Adrenal gland (tissue), 12 donors: Measurements from ENCODE around the gene TRPV3. TPM values are rescaled to one million over a fixed set of nuclear protein-coding genes. Genes with fewer than 3 reads are reported as not detected.

ENCODE experiments used
- DNase-seq, 7 donors: peaks; one replicate each; pipeline ENCODE4 v3.0.0-alpha.2; 2019 to 2020
- H3K27ac ChIP-seq, 5 donors: fragments of 200-600 bp; sonication (generic) in 4 of 5; 1 replicate in 3 of 5; 2 replicates in 2 of 5; pipeline versions ENCODE4 v1.5.1 to v1.8.0; 2016 to 2020; ENCODE audit warnings: mild to moderate bottlenecking in 1 of 5
- H3K27me3 ChIP-seq: fragments of 200-600 bp; 2 replicates; pipeline ENCODE4 v1.8.0; 2021
- H3K36me3 ChIP-seq, 2 donors: fragments of 200-600 bp; replicated peaks in 1 of 2; 1 replicate in 1 of 2; 2 replicates in 1 of 2; pipeline versions ENCODE4 v1.5.1 to v1.8.0; 2018 to 2022
- H3K4me1 ChIP-seq, 2 donors: fragments of 200-600 bp; replicated peaks in 1 of 2; 1 replicate in 1 of 2; 2 replicates in 1 of 2; pipeline versions ENCODE4 v1.5.1 to v1.8.0; 2018 to 2021
- H3K4me3 ChIP-seq, 4 donors: fragments of 200-600 bp; sonication (generic) in 3 of 4; one replicate each; pipeline ENCODE4 v1.5.1; 2016 to 2018
- H3K9me3 ChIP-seq, 3 donors: fragments of 200-600 bp; sonication (generic) in 1 of 3; replicated peaks in 1 of 3; 1 replicate in 2 of 3; 2 replicates in 1 of 3; pipeline versions ENCODE4 v1.5.1 to v1.8.0; 2016 to 2021
- POLR2A ChIP-seq, 2 donors: fragments of 450-650 bp; IDR thresholded peaks; one replicate each; pipeline ENCODE4 v1.6.1; 2017; ENCODE audit warnings: antibody characterized with exemption in 2 of 2, mild to moderate bottlenecking in 2 of 2, moderate library complexity in 1 of 2
- WGBS, 4 donors: extraction: QIAGEN DNeasy Blood & Tissue Kit in 2 of 4; methylation state at CpG; one replicate each; pipeline versions ENCODE4 v1.1.5 to v1.1.7; 2013 to 2017; 5-methylcytosine and 5-hydroxymethylcytosine counted together
- intact Hi-C, 2 donors: fragments of 100-400 bp; cut with DNase I; formaldehyde crosslinking; loops; one replicate each; pipeline versions ENCODE4 v1.14.1 to v1.15.0; 2022 to 2023
- polyA plus RNA-seq, 3 donors: library from polyadenylated mRNA; stranded (reverse); fragments of 200-250 nt in 2 of 3; fragments of 350-450 nt in 1 of 3; fragmentation: Illumina TruSeq in 1 of 3; extraction: RNeasy Lipid Tissue Mini Kit (QIAGEN cat#74804) in 1 of 3; gene quantifications; one replicate each; pipeline ENCODE4 v1.2.3, GENCODE V29; 2013 to 2014
- total RNA-seq, 9 donors: library from RNA; depleted of rRNA in 4 of 9; stranded (reverse); fragments of >200 nt in 4 of 9; fragments of 120-200 nt in 1 of 9; fragmentation: NEBNext Ultra II Directional in 1 of 9; extraction: Animal tissue kit (Norgen Biotek cat#: 25700) in 1 of 9; gene quantifications; one replicate each; pipeline versions ENCODE4 v1.1.0 to v1.2.4, GENCODE V29; 2013 to 2023
- TF ChIP-seq, protein P1 (sequence below), 6 experiments: fragments of 450-650 bp in 4 of 6; fragments of 200-600 bp in 2 of 6; sonication (generic) in 1 of 6; IDR thresholded peaks; 1 replicate in 5 of 6; 2 replicates in 1 of 6; pipeline versions ENCODE4 v1.5.1 to v1.8.0; 2016 to 2021; ENCODE audit warnings: antibody characterized with exemption in 6 of 6, mild to moderate bottlenecking in 2 of 6, moderate library complexity in 1 of 6
- donor health status: healthy with polysubstance abuse.
- donor health status: Bipolar disorder and iron deficiency.
- donor health status: DM: yes; HTN: yes; CAD: no.
- donor health status: DM: no; HTN: no; CAD: no.
- donor health status: DM: no; HTN: no; CAD: no.
- donor health status: DM: yes; HTN: yes; CAD: no.

The TRPV3 gene
- total and polyA plus RNA-seq, 12 donors = 0.14 to 1.4 (median 0.41) TPM

DNA sequence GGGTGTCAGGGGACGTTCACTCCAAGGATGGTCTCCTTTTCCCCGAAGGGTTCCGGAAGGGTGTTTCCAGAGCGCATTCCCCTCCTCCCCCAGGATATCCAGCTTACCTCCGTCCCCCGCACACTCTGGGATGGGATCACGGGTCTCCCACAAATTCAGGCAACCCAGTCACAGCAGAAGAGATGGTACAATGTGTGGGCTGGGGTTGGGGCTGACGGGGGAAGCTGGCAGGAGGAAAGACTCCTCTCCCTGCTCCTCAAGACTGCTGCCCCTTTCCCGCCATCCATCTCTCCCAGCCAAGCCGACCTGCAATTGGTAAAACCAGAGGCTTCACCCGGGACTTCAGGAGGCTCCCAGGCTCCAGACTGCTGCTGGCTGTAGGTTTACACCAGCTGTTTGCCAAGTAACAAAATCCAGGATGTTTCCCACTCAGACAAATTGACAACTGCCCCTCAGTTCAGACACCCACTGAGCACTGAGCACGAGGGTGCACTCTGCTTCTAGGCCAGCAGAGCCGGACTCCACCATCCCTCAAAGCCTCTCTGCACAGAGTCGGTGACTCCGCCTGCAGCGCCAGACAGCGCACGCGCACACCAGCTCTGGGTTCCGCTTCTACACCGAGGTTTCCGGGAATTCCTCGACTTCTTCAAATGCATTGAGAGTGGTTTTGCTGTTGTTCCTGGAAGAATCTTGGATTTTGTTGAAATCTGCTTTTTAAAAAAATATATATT, 44.1 kb downstream of the TRPV3 start:
- WGBS, 4 donors = 79 to 87% (median 84%) methylated on average over 22 to 23 of the region's 23 CpGs
- DNase-seq = no peak
- Histone ChIP-seq H3K27ac (peak overlapping the region in 2 of 5 donors; percentile 65 to 80), H3K36me3 (no peaks in the 10 kb centered on the region), H3K9me3 (no peaks in the 10 kb centered on the region), H3K27me3 (no peaks in the 10 kb centered on the region), H3K4me3 (no peak overlapping the region), H3K4me1 (no peaks in the 10 kb centered on the region)
- intact Hi-C loops = no loop called here
- TF ChIP-seq, protein P1, sequence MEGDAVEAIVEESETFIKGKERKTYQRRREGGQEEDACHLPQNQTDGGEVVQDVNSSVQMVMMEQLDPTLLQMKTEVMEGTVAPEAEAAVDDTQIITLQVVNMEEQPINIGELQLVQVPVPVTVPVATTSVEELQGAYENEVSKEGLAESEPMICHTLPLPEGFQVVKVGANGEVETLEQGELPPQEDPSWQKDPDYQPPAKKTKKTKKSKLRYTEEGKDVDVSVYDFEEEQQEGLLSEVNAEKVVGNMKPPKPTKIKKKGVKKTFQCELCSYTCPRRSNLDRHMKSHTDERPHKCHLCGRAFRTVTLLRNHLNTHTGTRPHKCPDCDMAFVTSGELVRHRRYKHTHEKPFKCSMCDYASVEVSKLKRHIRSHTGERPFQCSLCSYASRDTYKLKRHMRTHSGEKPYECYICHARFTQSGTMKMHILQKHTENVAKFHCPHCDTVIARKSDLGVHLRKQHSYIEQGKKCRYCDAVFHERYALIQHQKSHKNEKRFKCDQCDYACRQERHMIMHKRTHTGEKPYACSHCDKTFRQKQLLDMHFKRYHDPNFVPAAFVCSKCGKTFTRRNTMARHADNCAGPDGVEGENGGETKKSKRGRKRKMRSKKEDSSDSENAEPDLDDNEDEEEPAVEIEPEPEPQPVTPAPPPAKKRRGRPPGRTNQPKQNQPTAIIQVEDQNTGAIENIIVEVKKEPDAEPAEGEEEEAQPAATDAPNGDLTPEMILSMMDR (IDR thresholded peaks at IDR 0.05) = no peak
- no peak for TF ChIP-seq POLR2A (IDR thresholded peaks at IDR 0.05)

GRCh38 chr17:3512505-3513171, 45.0 kb downstream of the TRPV3 start:
- H3K27me3 ChIP-seq = no peaks in the 10 kb centered on the region
- peak overlapping the region in 3 of 5 donors; percentile 19 to 80 (median 65) for H3K27ac ChIP-seq
- peak in 4 of 7 donors; percentile 30 to 71 (median 58) for DNase-seq
- WGBS, 4 donors = 60 to 68% (median 64%) methylated on average over 19 to 20 of the region's 20 CpGs
- no peaks in the 10 kb centered on the region for H3K36me3 ChIP-seq
- no peaks in the 10 kb centered on the region for H3K9me3 ChIP-seq
- H3K4me3 ChIP-seq = no peak overlapping the region
- intact Hi-C loops = no loop called here
- TF ChIP-seq, protein P1 (IDR thresholded peaks at IDR 0.05) = no peak
- no peaks in the 10 kb centered on the region for H3K4me1 ChIP-seq

- intact Hi-C loops = no loop called here
- DNase-seq = no peak
- Histone ChIP-seq H3K4me3 (no peak overlapping the region), H3K9me3 (no peaks in the 10 kb centered on the region), H3K27me3 (no peaks in the 10 kb centered on the region), H3K4me1 (no peaks in the 10 kb centered on the region), H3K36me3 (no peaks in the 10 kb centered on the region), H3K27ac (peak overlapping the region in 3 of 5 donors; percentile 19 to 80 (median 65))
- WGBS, 4 donors = 68 to 77% (median 72%) methylated on average over 7 to 8 of the region's 8 CpGs
- TF ChIP-seq, protein P1 (IDR thresholded peaks at IDR 0.05) = no peak
- no peak for TF ChIP-seq POLR2A (IDR thresholded peaks at IDR 0.05)
These were observed 45.6 kb downstream of the TRPV3 start for GRCh38 chr17:3511852-3512504.

DNA sequence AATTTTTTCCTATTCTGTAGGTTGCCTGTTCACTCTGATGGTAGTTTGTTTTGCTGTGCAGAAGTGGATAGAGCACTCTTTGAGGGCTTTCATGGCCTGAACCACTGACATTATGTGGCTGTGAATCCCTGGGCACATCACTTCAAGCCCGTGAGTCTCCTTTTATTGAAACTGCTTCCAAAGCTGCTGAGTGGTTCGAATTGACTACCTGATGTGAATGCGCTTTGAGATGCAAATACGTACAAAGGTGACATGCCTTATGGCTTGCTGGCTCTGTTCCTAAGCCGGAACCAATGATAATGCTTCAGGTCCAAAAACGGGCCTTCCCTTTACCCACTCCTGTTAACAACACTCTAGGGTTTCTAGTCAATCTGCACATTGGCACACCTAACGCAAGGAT, 47.5 kb downstream of the TRPV3 start:
- Histone ChIP-seq H3K4me1 (no peaks in the 10 kb centered on the region), H3K9me3 (no peaks in the 10 kb centered on the region), H3K4me3 (no peak overlapping the region), H3K36me3 (no peaks in the 10 kb centered on the region), H3K27me3 (no peaks in the 10 kb centered on the region), H3K27ac (no peak overlapping the region)
- DNase-seq = no peak
- intact Hi-C loops = no loop called here
- TF ChIP-seq, protein P1 (IDR thresholded peaks at IDR 0.05) = no peak
- WGBS, 4 donors = 65 to 75% (median 66%) methylated on average over 6 to 7 of the region's 7 CpGs
